Activated naive CD8-positive, alpha-beta T cell treated with anti-CD3 and anti-CD28 coated beads, Interleukin-2, amount 50 U/mL, for 16 hours (primary cell): ENCODE measurements around the gene ITM2C.

ENCODE experiments used
- DNase-seq: peaks from one replicate; pipeline ENCODE4 v3.0.0-alpha.2; 2020; ENCODE audit warnings: low read depth, low spot score

The ITM2C gene

GRCh38 chr2:230907361-230908091 is 42.8 kb downstream of the ITM2C start:
- no peak for DNase-seq

- no peak for DNase-seq
Measured at GRCh38 chr2:230908092-230908594, 43.4 kb downstream of the ITM2C start.

GRCh38 chr2:230908595-230909191 is 44.0 kb downstream of the ITM2C start:
- no peak for DNase-seq

- DNase-seq: no peak
Measured at GRCh38 chr2:230909841-230910545, 45.3 kb downstream of the ITM2C start.

- DNase-seq: no peak
Measured at GRCh38 chr2:230910546-230911177, 45.9 kb downstream of the ITM2C start.

GRCh38 chr2:230912046-230912445 is 47.3 kb downstream of the ITM2C start:
- DNase-seq: no peak

- DNase-seq: no peak
Measured at GRCh38 chr2:230912724-230913123, 48.0 kb downstream of the ITM2C start.

- DNase-seq: no peak
Measured at GRCh38 chr2:230913406-230914143, 48.8 kb downstream of the ITM2C start.

GRCh38 chr2:230914886-230915285 is 50.1 kb downstream of the ITM2C start:
- DNase-seq: no peak

- no peak for DNase-seq
Measured at GRCh38 chr2:230915319-230915718, 50.6 kb downstream of the ITM2C start.

- no peak for DNase-seq
Measured at GRCh38 chr2:230916218-230916617, 51.5 kb downstream of the ITM2C start.

GRCh38 chr2:230919240-230919639 is 54.5 kb downstream of the ITM2C start:
- DNase-seq: no peak

- no peak for DNase-seq
Measured at GRCh38 chr2:230919681-230920080, 54.9 kb downstream of the ITM2C start.

- DNase-seq: no peak
Measured at GRCh38 chr2:230920167-230920566, 55.4 kb downstream of the ITM2C start.

- no peak for DNase-seq
Measured at GRCh38 chr2:230921806-230922595, 57.3 kb downstream of the ITM2C start.

GRCh38 chr2:230922951-230923717 is 58.4 kb downstream of the ITM2C start:
- no peak for DNase-seq

GRCh38 chr2:230924092-230924469 is 59.3 kb downstream of the ITM2C start:
- DNase-seq: no peak

- DNase-seq: no peak
Measured at GRCh38 chr2:230924470-230925341, 60.0 kb downstream of the ITM2C start, which contains the start of gene GPR55. Gene GPR55, minus strand, starts transcription at chr2:230925242. Its CDS starts 14,280 bp downstream, at chr2:230910962.

GRCh38 chr2:230925443-230925878 is 60.7 kb downstream of the ITM2C start:
- DNase-seq: no peak
